ENCODE measurements around the gene CLBA1. TPM values are rescaled to one million over a fixed set of nuclear protein-coding genes. Genes with fewer than 3 reads are reported as not detected.

CLBA1 gene
- total and polyA plus RNA-seq, 4 experiments from 2014 or later = 1.2 to 1.6 (median 1.3) TPM

GRCh38 chr14:104967386-104968152 lies 18.0 kb upstream of the CLBA1 start:
- Histone ChIP-seq H3K9me3 (ENCODE audit: control insufficient read depth in 1 of 2, low read length in 2 of 2) (no peaks in the 10 kb centered on the region), H3K27ac (ENCODE audit: low read depth, low read length) (no peak overlapping the region), H3K27me3 (ENCODE audit: insufficient read depth, low read length) (peaks cover 6% of the 10 kb centered on the region), H3K4me3 (ENCODE audit: low read length in 2 of 2) (no peak overlapping the region), H3K36me3 (ENCODE audit: insufficient read depth, low read length) (no peaks in the 10 kb centered on the region), H3K4me1 (ENCODE audit: insufficient read depth, low read length) (peaks cover 4% of the 10 kb centered on the region)
- Mint-ChIP-seq H3K9me3 (peaks cover 0 to 2% (median 0%) of the 10 kb centered on the region in 8 donors), H3K36me3 (no peaks in the 10 kb centered on the region), H3K27me3 (peaks cover 4 to 11% of the 10 kb centered on the region in 2 donors), H3K4me1 (no peaks in the 10 kb centered on the region), H3K27ac (no peak overlapping the region), H3K4me3 (no peak overlapping the region)
- CTCF ChIA-PET (ENCODE audit: partially characterized antibody) = no interaction called here
- intact Hi-C loops (cut with micrococcal nuclease) = no loop called here
- POLR2A ChIA-PET (ENCODE audit: partially characterized antibody) = no interaction called here
- no peak for DNase-seq

GRCh38 chr14:104968153-104968527 lies 17.4 kb upstream of the CLBA1 start:
- Histone ChIP-seq H3K4me3 (ENCODE audit: low read length in 2 of 2) (no peak overlapping the region), H3K27ac (ENCODE audit: low read depth, low read length) (no peak overlapping the region), H3K36me3 (ENCODE audit: insufficient read depth, low read length) (no peaks in the 10 kb centered on the region), H3K4me1 (ENCODE audit: insufficient read depth, low read length) (peaks cover 4% of the 10 kb centered on the region), H3K27me3 (ENCODE audit: insufficient read depth, low read length) (peaks cover 6% of the 10 kb centered on the region), H3K9me3 (ENCODE audit: control insufficient read depth in 1 of 2, low read length in 2 of 2) (no peaks in the 10 kb centered on the region)
- ChIA-PET CTCF (ENCODE audit: partially characterized antibody) (no interaction called here), POLR2A (ENCODE audit: partially characterized antibody) (no interaction called here)
- no peak for DNase-seq
- Mint-ChIP-seq H3K4me1 (no peaks in the 10 kb centered on the region), H3K36me3 (no peaks in the 10 kb centered on the region), H3K9me3 (peaks cover 0 to 2% (median 0%) of the 10 kb centered on the region in 8 donors), H3K4me3 (no peak overlapping the region), H3K27me3 (peaks cover 4 to 11% of the 10 kb centered on the region in 2 donors), H3K27ac (no peak overlapping the region)
- intact Hi-C loops (cut with micrococcal nuclease) = no loop called here

- Histone ChIP-seq H3K27me3 (ENCODE audit: insufficient read depth, low read length) (peaks cover 6% of the 10 kb centered on the region), H3K9me3 (ENCODE audit: control insufficient read depth in 1 of 2, low read length in 2 of 2) (no peaks in the 10 kb centered on the region), H3K4me3 (ENCODE audit: low read length in 2 of 2) (no peak overlapping the region), H3K27ac (ENCODE audit: low read depth, low read length) (no peak overlapping the region), H3K36me3 (ENCODE audit: insufficient read depth, low read length) (no peaks in the 10 kb centered on the region), H3K4me1 (ENCODE audit: insufficient read depth, low read length) (peaks cover 4% of the 10 kb centered on the region)
- H3K4me3 Mint-ChIP-seq = no peak overlapping the region
- DNase-seq = peak in 1 of 5 donors; percentile 33
- no peak overlapping the region for H3K27ac Mint-ChIP-seq
- no peaks in the 10 kb centered on the region for H3K36me3 Mint-ChIP-seq
- ChIA-PET POLR2A (ENCODE audit: partially characterized antibody) (no interaction called here), CTCF (ENCODE audit: partially characterized antibody) (no interaction called here)
- peaks cover 4 to 10% of the 10 kb centered on the region in 2 donors for H3K27me3 Mint-ChIP-seq
- peaks cover 0 to 2% (median 0%) of the 10 kb centered on the region in 8 donors for H3K9me3 Mint-ChIP-seq
- intact Hi-C loops (cut with micrococcal nuclease) = no loop called here
- no peaks in the 10 kb centered on the region for H3K4me1 Mint-ChIP-seq
Measured at GRCh38 chr14:104968541-104969401, 16.8 kb upstream of the CLBA1 start.

- H3K36me3 Mint-ChIP-seq = no peaks in the 10 kb centered on the region
- Histone ChIP-seq H3K36me3 (ENCODE audit: insufficient read depth, low read length) (no peaks in the 10 kb centered on the region), H3K4me1 (ENCODE audit: insufficient read depth, low read length) (peaks cover 4% of the 10 kb centered on the region), H3K27me3 (ENCODE audit: insufficient read depth, low read length) (peaks cover 6% of the 10 kb centered on the region), H3K27ac (ENCODE audit: low read depth, low read length) (no peak overlapping the region), H3K4me3 (ENCODE audit: low read length in 2 of 2) (no peak overlapping the region), H3K9me3 (ENCODE audit: control insufficient read depth in 1 of 2, low read length in 2 of 2) (no peaks in the 10 kb centered on the region)
- DNase-seq = no peak
- ChIA-PET POLR2A (ENCODE audit: partially characterized antibody) (no interaction called here), CTCF (ENCODE audit: partially characterized antibody) (interaction anchor here (0.5 kb wide), 1 partner anchor 31 kb away, joined by 3 read pairs; no protein-coding TSS in a partner anchor)
- peaks cover 4 to 7% of the 10 kb centered on the region in 2 donors for H3K27me3 Mint-ChIP-seq
- no peak overlapping the region for H3K4me3 Mint-ChIP-seq
- intact Hi-C loops (cut with micrococcal nuclease) = no loop called here
- no peak overlapping the region for H3K27ac Mint-ChIP-seq
- H3K4me1 Mint-ChIP-seq = no peaks in the 10 kb centered on the region
- peaks cover 0 to 2% (median 0%) of the 10 kb centered on the region in 8 donors for H3K9me3 Mint-ChIP-seq
Measured at GRCh38 chr14:104969741-104970230, 15.8 kb upstream of the CLBA1 start.

GRCh38 chr14:104970231-104971068 lies 15.1 kb upstream of the CLBA1 start:
- H3K27ac ChIP-seq (ENCODE audit: low read depth, low read length) = no peak overlapping the region
- peaks cover 4% of the 10 kb centered on the region for H3K4me1 ChIP-seq (ENCODE audit: insufficient read depth, low read length)
- Mint-ChIP-seq H3K36me3 (no peaks in the 10 kb centered on the region), H3K9me3 (peaks cover 0 to 2% (median 0%) of the 10 kb centered on the region in 8 donors), H3K27me3 (peaks cover 4 to 7% of the 10 kb centered on the region in 2 donors), H3K27ac (no peak overlapping the region), H3K4me1 (peaks cover 0 to under 1% (median 0%) of the 10 kb centered on the region in 4 donors), H3K4me3 (no peak overlapping the region)
- intact Hi-C loops (cut with micrococcal nuclease) = no loop called here
- no peak overlapping the region for H3K4me3 ChIP-seq (ENCODE audit: low read length in 2 of 2)
- H3K27me3 ChIP-seq (ENCODE audit: insufficient read depth, low read length) = peaks cover 6% of the 10 kb centered on the region
- ChIA-PET CTCF (ENCODE audit: partially characterized antibody) (interaction anchor here (7.1 kb wide), 1 partner anchor 75 kb away, joined by 162 read pairs; no protein-coding TSS in a partner anchor), POLR2A (ENCODE audit: partially characterized antibody) (interaction anchor here (0.6 kb wide), 1 partner anchor 75 kb away, joined by 4 read pairs; no protein-coding TSS in a partner anchor)
- no peaks in the 10 kb centered on the region for H3K36me3 ChIP-seq (ENCODE audit: insufficient read depth, low read length)
- no peaks in the 10 kb centered on the region for H3K9me3 ChIP-seq (ENCODE audit: control insufficient read depth in 1 of 2, low read length in 2 of 2)
- no peak for DNase-seq

- intact Hi-C loops (cut with micrococcal nuclease) = no loop called here
- Histone ChIP-seq H3K36me3 (ENCODE audit: insufficient read depth, low read length) (no peaks in the 10 kb centered on the region), H3K27me3 (ENCODE audit: insufficient read depth, low read length) (peaks cover 8% of the 10 kb centered on the region), H3K9me3 (ENCODE audit: control insufficient read depth in 1 of 2, low read length in 2 of 2) (no peaks in the 10 kb centered on the region), H3K27ac (ENCODE audit: low read depth, low read length) (no peak overlapping the region), H3K4me3 (ENCODE audit: low read length in 2 of 2) (no peak overlapping the region), H3K4me1 (ENCODE audit: insufficient read depth, low read length) (peaks cover 8% of the 10 kb centered on the region)
- no peaks in the 10 kb centered on the region for H3K36me3 Mint-ChIP-seq
- peaks cover 0 to 2% (median 0%) of the 10 kb centered on the region in 8 donors for H3K9me3 Mint-ChIP-seq
- ChIA-PET POLR2A (ENCODE audit: partially characterized antibody) (no interaction called here), CTCF (ENCODE audit: partially characterized antibody) (interaction anchor here (7.1 kb wide), 1 partner anchor 74 kb away, joined by 162 read pairs; no protein-coding TSS in a partner anchor)
- H3K27ac Mint-ChIP-seq = no peak overlapping the region
- peaks cover 2 to 10% (median 6%) of the 10 kb centered on the region in 4 donors for H3K4me1 Mint-ChIP-seq
- no peak for DNase-seq
- peaks cover 7 to 10% of the 10 kb centered on the region in 2 donors for H3K27me3 Mint-ChIP-seq
- H3K4me3 Mint-ChIP-seq = no peak overlapping the region
Measured at GRCh38 chr14:104971447-104972240, 13.9 kb upstream of the CLBA1 start.

Data from CD4-positive, alpha-beta memory T cell (primary cell).